OCI-LY1 (cell line): ENCODE results near the gene PIGX.

Experiments
- H2AFZ ChIP-seq: fragments of 200-600 bp; sonication (generic), shearing (Covaris generic); 2 replicates; pipeline ENCODE4 v1.6.0; 2014; ENCODE audit warnings: antibody characterized with exemption, mild to moderate bottlenecking, low read length
- H3F3A ChIP-seq: fragments of 200-600 bp; sonication (generic), shearing (Covaris generic); 2 replicates; pipeline ENCODE4 v1.6.0; 2014; ENCODE audit warnings: mild to moderate bottlenecking, antibody characterized with exemption, low read length, moderate library complexity; ENCODE audit not compliant: insufficient read depth
- H3K27ac ChIP-seq: fragments of 200-600 bp; sonication (generic); 2 replicates; pipeline ENCODE4 v1.5.1; 2014; ENCODE audit warnings: low read length, mixed run types, mild to moderate bottlenecking, low read depth; ENCODE audit not compliant: poor library complexity, severe bottlenecking
- H3K27me3 ChIP-seq: fragments of 200-600 bp; sonication (generic); 2 replicates; pipeline ENCODE4 v1.6.0; 2014; ENCODE audit warnings: antibody characterized with exemption, mild to moderate bottlenecking, low read length, moderate library complexity; ENCODE audit not compliant: insufficient read depth
- H3K36me3 ChIP-seq: fragments of 200-600 bp; sonication (generic); 2 replicates; pipeline ENCODE4 v1.6.1; 2014; ENCODE audit warnings: mild to moderate bottlenecking, antibody characterized with exemption, low read length, moderate library complexity, mixed read lengths; ENCODE audit not compliant: insufficient read depth
- H3K4me1 ChIP-seq: fragments of 200-600 bp; sonication (generic); 2 replicates; pipeline ENCODE4 v1.5.1; 2014; ENCODE audit warnings: mild to moderate bottlenecking, low read length, moderate library complexity; ENCODE audit not compliant: insufficient read depth, severe bottlenecking
- H3K4me2 ChIP-seq: fragments of 200-600 bp; sonication (generic), shearing (Covaris generic); 2 replicates; pipeline ENCODE4 v1.6.1; 2014; ENCODE audit warnings: low read length
- H3K4me3 ChIP-seq: fragments of 200-600 bp; sonication (generic); 2 replicates; pipeline ENCODE4 v1.5.1; 2014; ENCODE audit warnings: low read length, low read depth, mild to moderate bottlenecking, mixed read lengths; ENCODE audit not compliant: poor library complexity, severe bottlenecking
- H3K79me2 ChIP-seq: fragments of 200-600 bp; shearing (Covaris generic); 2 replicates; pipeline ENCODE4 v1.6.1; 2016; ENCODE audit warnings: mixed run types, low read length, mixed read lengths; ENCODE audit not compliant: insufficient read depth
- H3K9ac ChIP-seq: fragments of 200-600 bp; sonication (generic), shearing (Covaris generic); 2 replicates; pipeline ENCODE4 v1.6.1; 2014; ENCODE audit warnings: mild to moderate bottlenecking, low read length, mixed read lengths
- H3K9me2 ChIP-seq: fragments of 200-600 bp; sonication (generic), shearing (Covaris generic); 2 replicates; pipeline ENCODE4 v1.6.1; 2014; ENCODE audit warnings: low read depth, mild to moderate bottlenecking, low read length, mixed read lengths
- H3K9me3 ChIP-seq: fragments of 200-600 bp; shearing (Covaris generic); 2 replicates; pipeline ENCODE4 v1.6.1; 2014; ENCODE audit warnings: low read length, mixed read lengths
- H4K20me1 ChIP-seq: fragments of 200-600 bp; sonication (generic), shearing (Covaris generic); 2 replicates; pipeline ENCODE4 v1.6.0; 2016; ENCODE audit warnings: mild to moderate bottlenecking, low read length; ENCODE audit not compliant: insufficient read depth
- EZH2 ChIP-seq: fragments of 200-600 bp; sonication (generic), shearing (Covaris generic); IDR thresholded peaks from 2 replicates; pipeline ENCODE4 v1.8.0; 2017; ENCODE audit warnings: borderline replicate concordance, mixed run types, mild to moderate bottlenecking, antibody characterized with exemption, low read length, moderate library complexity, mixed read lengths
- TF ChIP-seq, protein P1 (sequence below): fragments of 200-600 bp; sonication (generic), shearing (Covaris generic); IDR thresholded peaks from 2 replicates; pipeline ENCODE4 v1.5.1; 2017; ENCODE audit warnings: mild to moderate bottlenecking, antibody characterized with exemption, low read length, moderate library complexity, mixed read lengths

The PIGX gene

DNA sequence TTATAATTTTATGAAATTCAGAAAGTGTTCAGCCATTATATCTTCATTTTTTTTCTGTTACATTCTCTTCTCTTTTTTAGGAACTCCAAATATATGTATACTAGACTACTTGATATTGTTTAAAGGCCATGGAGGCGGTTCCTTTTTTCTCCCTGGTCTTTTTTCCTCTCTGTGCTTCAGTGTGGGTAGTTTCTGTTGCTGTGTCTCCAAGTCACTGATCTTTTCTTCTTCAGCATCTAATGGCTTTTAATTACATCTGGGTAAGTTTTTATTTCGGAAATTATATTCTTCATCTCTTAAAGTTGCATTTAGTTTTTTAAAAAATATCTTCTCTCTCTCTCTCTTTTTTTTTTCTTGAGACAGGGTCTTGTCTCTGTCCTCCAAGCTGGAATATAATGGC, 8.9 kb downstream of the PIGX start:
- no peaks in the 10 kb centered on the region for H3F3A ChIP-seq
- no peak overlapping the region for H3K4me3 ChIP-seq
- peaks cover 84% of the 10 kb centered on the region for H3K36me3 ChIP-seq
- H4K20me1 ChIP-seq, result no peaks in the 10 kb centered on the region
- peaks cover 16% of the 10 kb centered on the region for H3K9me3 ChIP-seq
- TF ChIP-seq, protein P1, sequence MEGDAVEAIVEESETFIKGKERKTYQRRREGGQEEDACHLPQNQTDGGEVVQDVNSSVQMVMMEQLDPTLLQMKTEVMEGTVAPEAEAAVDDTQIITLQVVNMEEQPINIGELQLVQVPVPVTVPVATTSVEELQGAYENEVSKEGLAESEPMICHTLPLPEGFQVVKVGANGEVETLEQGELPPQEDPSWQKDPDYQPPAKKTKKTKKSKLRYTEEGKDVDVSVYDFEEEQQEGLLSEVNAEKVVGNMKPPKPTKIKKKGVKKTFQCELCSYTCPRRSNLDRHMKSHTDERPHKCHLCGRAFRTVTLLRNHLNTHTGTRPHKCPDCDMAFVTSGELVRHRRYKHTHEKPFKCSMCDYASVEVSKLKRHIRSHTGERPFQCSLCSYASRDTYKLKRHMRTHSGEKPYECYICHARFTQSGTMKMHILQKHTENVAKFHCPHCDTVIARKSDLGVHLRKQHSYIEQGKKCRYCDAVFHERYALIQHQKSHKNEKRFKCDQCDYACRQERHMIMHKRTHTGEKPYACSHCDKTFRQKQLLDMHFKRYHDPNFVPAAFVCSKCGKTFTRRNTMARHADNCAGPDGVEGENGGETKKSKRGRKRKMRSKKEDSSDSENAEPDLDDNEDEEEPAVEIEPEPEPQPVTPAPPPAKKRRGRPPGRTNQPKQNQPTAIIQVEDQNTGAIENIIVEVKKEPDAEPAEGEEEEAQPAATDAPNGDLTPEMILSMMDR, result no peak
- TF ChIP-seq EZH2, result no peak
- H3K27me3 ChIP-seq, result no peaks in the 10 kb centered on the region
- H3K4me1 ChIP-seq, result no peaks in the 10 kb centered on the region
- H2AFZ ChIP-seq, result no peak overlapping the region
- no peak overlapping the region for H3K9ac ChIP-seq
- H3K79me2 ChIP-seq, result peaks cover 12% of the 10 kb centered on the region
- no peaks in the 10 kb centered on the region for H3K9me2 ChIP-seq
- no peak overlapping the region for H3K4me2 ChIP-seq
- no peak overlapping the region for H3K27ac ChIP-seq

DNA sequence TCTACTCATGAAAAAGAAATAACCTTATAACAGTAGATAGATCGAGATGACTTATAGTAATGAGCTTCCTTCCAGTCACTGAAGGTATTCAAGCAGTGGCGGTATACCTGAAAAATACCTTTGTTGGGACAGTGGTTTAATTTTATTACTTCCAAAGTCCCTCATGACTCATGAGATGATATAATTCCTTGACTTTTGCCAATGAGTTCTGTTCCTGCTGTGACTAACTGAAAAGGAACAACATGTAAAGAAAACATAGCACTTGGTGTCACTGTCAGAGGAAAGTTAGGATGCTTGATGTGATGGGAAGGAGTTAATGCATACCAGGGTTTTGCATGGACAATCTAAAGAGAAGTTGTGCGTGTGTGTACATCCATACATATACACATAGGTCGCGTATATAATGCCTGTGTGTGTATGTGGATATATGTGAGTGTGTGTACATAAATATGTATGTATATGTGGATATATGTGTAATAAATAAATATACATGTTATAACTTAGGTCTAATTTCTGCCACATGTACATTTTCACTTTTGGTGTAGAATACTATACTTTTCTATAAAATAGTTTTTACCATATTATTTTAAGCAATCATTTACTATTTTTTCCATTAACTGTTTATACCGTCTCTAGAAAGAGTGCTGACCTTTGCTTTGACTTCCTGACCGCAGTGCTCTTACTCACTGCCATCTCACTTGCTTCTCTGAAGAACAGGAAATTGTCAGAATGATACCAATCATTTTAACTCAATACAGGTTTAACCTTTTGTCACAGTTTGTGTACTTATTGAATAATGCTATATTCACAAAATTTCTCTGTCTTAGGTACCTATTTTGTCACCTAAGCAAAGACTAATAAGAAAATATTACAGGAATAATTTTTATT, 14.9 kb downstream of the PIGX start:
- Histone ChIP-seq H3K27me3 (no peaks in the 10 kb centered on the region), H3K4me2 (no peak overlapping the region), H3K9me2 (no peaks in the 10 kb centered on the region), H3K9me3 (no peaks in the 10 kb centered on the region), H3K27ac (no peak overlapping the region), H2AFZ (no peak overlapping the region), H3K36me3 (peaks cover 70% of the 10 kb centered on the region), H4K20me1 (no peaks in the 10 kb centered on the region), H3F3A (no peaks in the 10 kb centered on the region), H3K79me2 (no peaks in the 10 kb centered on the region), H3K9ac (no peak overlapping the region), H3K4me3 (no peak overlapping the region), H3K4me1 (no peaks in the 10 kb centered on the region)
- TF ChIP-seq EZH2, result no peak
- TF ChIP-seq, protein P1, result no peak

DNA sequence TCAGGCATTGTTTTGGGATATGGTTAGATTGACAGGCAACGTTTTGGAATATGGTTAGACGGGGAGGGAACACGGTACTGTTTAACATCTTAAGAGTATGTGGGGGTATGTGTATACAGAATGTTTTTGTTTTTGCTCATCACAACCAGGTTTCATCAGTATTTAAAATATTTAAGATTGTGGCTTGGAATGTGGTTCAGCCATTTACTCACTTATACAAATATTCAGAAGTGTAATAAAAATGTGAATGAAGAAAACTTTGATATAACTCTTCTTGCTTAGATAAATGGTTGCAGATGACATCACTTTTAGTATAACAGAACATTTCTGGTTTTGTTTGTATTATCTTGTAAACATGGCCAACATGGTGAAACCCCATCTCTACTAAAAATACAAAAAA, 23.6 kb downstream of the PIGX start:
- H3F3A ChIP-seq, result no peaks in the 10 kb centered on the region
- peaks cover 8% of the 10 kb centered on the region for H3K79me2 ChIP-seq
- no peak overlapping the region for H3K4me2 ChIP-seq
- H3K9me2 ChIP-seq, result no peaks in the 10 kb centered on the region
- H3K27me3 ChIP-seq, result no peaks in the 10 kb centered on the region
- H3K27ac ChIP-seq, result no peak overlapping the region
- peaks cover 6% of the 10 kb centered on the region for H3K9me3 ChIP-seq
- H3K4me3 ChIP-seq, result no peak overlapping the region
- peaks cover 4% of the 10 kb centered on the region for H3K4me1 ChIP-seq
- TF ChIP-seq, protein P1, result no peak
- no peak for TF ChIP-seq EZH2
- H3K9ac ChIP-seq, result no peak overlapping the region
- no peaks in the 10 kb centered on the region for H4K20me1 ChIP-seq
- H3K36me3 ChIP-seq, result peaks cover 46% of the 10 kb centered on the region
- H2AFZ ChIP-seq, result no peak overlapping the region
